Breast epithelium (tissue), 4 donors: ENCODE measurements around the gene AGBL3. TPM values are rescaled to one million over a fixed set of nuclear protein-coding genes. Genes with fewer than 3 reads are reported as not detected.
"Not testable (repeated sequence)": the region's sequence is repeated elsewhere in the genome, so short reads cannot be mapped to it uniquely, and the experiment has no call there.

Experiments used
- DNase-seq, 2 donors: peaks; one replicate each; pipeline ENCODE4 v3.0.0-alpha.2; 2019; ENCODE audit warnings: low spot score in 2 of 2
- H3K27ac ChIP-seq, 2 donors: fragments of 200-600 bp; sonication (generic) in 1 of 2; one replicate each; pipeline ENCODE4 v1.5.1; 2016 to 2019; ENCODE audit warnings: mild to moderate bottlenecking in 1 of 2
- H3K27me3 ChIP-seq, 2 donors: fragments of 200-600 bp; sonication (generic) in 1 of 2; one replicate each; pipeline versions ENCODE4 v1.5.1 to v1.6.0; 2017 to 2019; ENCODE audit warnings: control low read depth in 1 of 2, mild to moderate bottlenecking in 1 of 2
- H3K36me3 ChIP-seq: fragments of 200-600 bp; one replicate; pipeline ENCODE4 v1.5.1; 2019
- H3K4me1 ChIP-seq, 2 donors: fragments of 200-600 bp; sonication (generic); one replicate each; pipeline ENCODE4 v1.5.1; 2016 to 2019; ENCODE audit warnings: control low read depth in 1 of 2
- H3K4me3 ChIP-seq, 3 donors: fragments of 200-600 bp; sonication (generic); 1 replicate in 2 of 3; 2 replicates in 1 of 3; pipeline ENCODE4 v1.5.1; 2016 to 2019; ENCODE audit warnings: mild to moderate bottlenecking in 3 of 3, moderate library complexity in 2 of 3
- H3K9me3 ChIP-seq, 2 donors: fragments of 200-600 bp; sonication (generic) in 1 of 2; one replicate each; pipeline ENCODE4 v1.5.1; 2016 to 2019; ENCODE audit warnings: control low read depth in 1 of 2
- CTCF ChIP-seq, 3 donors: fragments of 450-650 bp; IDR thresholded peaks; one replicate each; pipeline ENCODE4 v1.5.1; 2016 to 2017; ENCODE audit warnings: antibody characterized with exemption in 3 of 3, mild to moderate bottlenecking in 3 of 3, moderate library complexity in 3 of 3
- POLR2A ChIP-seq: fragments of 450-650 bp; IDR thresholded peaks from one replicate; pipeline ENCODE4 v1.6.1; 2016; ENCODE audit warnings: antibody characterized with exemption, mild to moderate bottlenecking, moderate library complexity
- POLR2AphosphoS5 ChIP-seq, 3 donors: sonication (generic); formaldehyde crosslinking; IDR thresholded peaks; one replicate each; pipeline ENCODE4 v1.6.1; 2017; ENCODE audit warnings: antibody characterized with exemption in 3 of 3
- intact Hi-C: fragments of 100-400 bp; cut with DNase I; formaldehyde crosslinking; loops from one replicate; pipeline ENCODE4 v1.15.1; 2023; ENCODE audit warnings: low total_unique reads
- total RNA-seq, 3 donors: library from RNA; depleted of rRNA; stranded (reverse); fragments of >200 nt; gene quantifications; one replicate each; pipeline ENCODE4 v1.1.0, GENCODE V29; 2016

The AGBL3 gene
- total RNA-seq, 3 donors from 2014 or later, result 2.2 to 5.1 (median 4.3) TPM

GRCh38 chr7:135023622-135024021 is 37.3 kb downstream of the AGBL3 start:
- no peak for DNase-seq
- Histone ChIP-seq H3K9me3 (no peaks in the 10 kb centered on the region), H3K27me3 (no peaks in the 10 kb centered on the region), H3K4me3 (no peak overlapping the region), H3K36me3 (no peaks in the 10 kb centered on the region), H3K4me1 (no peaks in the 10 kb centered on the region), H3K27ac (no peak overlapping the region)
- intact Hi-C loops, result no loop called here
- TF ChIP-seq POLR2A, result no peak
- no peak for TF ChIP-seq POLR2AphosphoS5 (IDR thresholded peaks at IDR 0.05)
- TF ChIP-seq CTCF (IDR thresholded peaks at IDR 0.05), result no peak

- Histone ChIP-seq H3K4me1 (no peaks in the 10 kb centered on the region), H3K27ac (no peak overlapping the region), H3K27me3 (no peaks in the 10 kb centered on the region), H3K36me3 (no peaks in the 10 kb centered on the region), H3K9me3 (no peaks in the 10 kb centered on the region), H3K4me3 (no peak overlapping the region)
- no peak for DNase-seq
- TF ChIP-seq POLR2A (no peak), CTCF (IDR thresholded peaks at IDR 0.05) (no peak), POLR2AphosphoS5 (IDR thresholded peaks at IDR 0.05) (no peak)
- intact Hi-C loops, result no loop called here
Measured at GRCh38 chr7:135035252-135035651, 48.9 kb downstream of the AGBL3 start.

- H3K4me1 ChIP-seq, intact Hi-C loops, H3K9me3 ChIP-seq, DNase-seq, H3K4me3 ChIP-seq, H3K36me3 ChIP-seq, H3K27me3 ChIP-seq, H3K27ac ChIP-seq: not testable (repeated sequence)
Measured at GRCh38 chr7:135067017-135067416, 80.7 kb downstream of the AGBL3 start.

- H3K36me3 ChIP-seq, result no peaks in the 10 kb centered on the region
- no peak overlapping the region for H3K4me3 ChIP-seq
- TF ChIP-seq CTCF (IDR thresholded peaks at IDR 0.05), result no peak
- TF ChIP-seq POLR2AphosphoS5 (IDR thresholded peaks at IDR 0.05), result no peak
- TF ChIP-seq POLR2A, result no peak
- intact Hi-C loops, result no loop called here
- H3K9me3 ChIP-seq, result no peaks in the 10 kb centered on the region
- no peak for DNase-seq
- no peaks in the 10 kb centered on the region for H3K4me1 ChIP-seq
- no peaks in the 10 kb centered on the region for H3K27me3 ChIP-seq
- no peak overlapping the region for H3K27ac ChIP-seq
Measured at GRCh38 chr7:135074096-135074495, 87.8 kb downstream of the AGBL3 start.

GRCh38 chr7:135074531-135074930 is 88.2 kb downstream of the AGBL3 start:
- H3K27ac ChIP-seq, result no peak overlapping the region
- TF ChIP-seq POLR2A (no peak), POLR2AphosphoS5 (IDR thresholded peaks at IDR 0.05) (no peak), CTCF (IDR thresholded peaks at IDR 0.05) (no peak)
- H3K27me3 ChIP-seq, result no peaks in the 10 kb centered on the region
- no peak for DNase-seq
- H3K4me3 ChIP-seq, result no peak overlapping the region
- no peaks in the 10 kb centered on the region for H3K9me3 ChIP-seq
- intact Hi-C loops, result no loop called here
- no peaks in the 10 kb centered on the region for H3K36me3 ChIP-seq
- no peaks in the 10 kb centered on the region for H3K4me1 ChIP-seq

GRCh38 chr7:135075716-135076115 is 89.4 kb downstream of the AGBL3 start:
- no peaks in the 10 kb centered on the region for H3K36me3 ChIP-seq
- no peak overlapping the region for H3K4me3 ChIP-seq
- no peak overlapping the region for H3K27ac ChIP-seq
- no peak for TF ChIP-seq POLR2A
- no peak for TF ChIP-seq CTCF (IDR thresholded peaks at IDR 0.05)
- no peak for TF ChIP-seq POLR2AphosphoS5 (IDR thresholded peaks at IDR 0.05)
- intact Hi-C loops, result no loop called here
- no peaks in the 10 kb centered on the region for H3K4me1 ChIP-seq
- DNase-seq, result no peak
- no peaks in the 10 kb centered on the region for H3K27me3 ChIP-seq
- no peaks in the 10 kb centered on the region for H3K9me3 ChIP-seq
